ENCODE data around the gene SCN1A.

The SCN1A gene

DNA sequence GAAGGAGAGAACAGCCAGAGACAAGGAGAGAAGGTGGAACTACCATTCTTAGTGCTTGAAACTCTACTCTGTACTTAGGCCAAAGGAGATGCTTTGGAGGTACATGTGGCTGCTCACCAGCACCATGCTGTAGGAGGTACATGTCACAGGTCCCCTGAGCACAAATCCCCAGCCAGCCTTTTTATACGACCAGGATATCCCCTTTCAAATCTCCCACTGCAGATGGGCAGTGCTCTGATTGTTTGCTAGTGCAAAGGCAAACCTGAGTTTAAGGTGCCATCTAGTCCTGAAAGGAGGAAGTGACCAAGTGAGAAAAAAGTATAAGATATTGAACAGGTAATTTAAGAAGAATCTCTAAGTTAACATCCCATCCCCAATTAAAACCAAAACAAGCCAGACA is 157.2 kb downstream of the SCN1A start:
- Histone ChIP-seq H3K27me3 (ENCODE audit: insufficient read depth, low read length, poor library complexity, severe bottlenecking) (no peaks in the 10 kb centered on the region), H3K36me3 (ENCODE audit: insufficient read depth, low read length) (no peaks in the 10 kb centered on the region), H3K79me2 (ENCODE audit: insufficient read depth, low read length) (no peaks in the 10 kb centered on the region), H3K4me2 (ENCODE audit: low read depth, low read length, poor library complexity, severe bottlenecking) (no peak overlapping the region), H2AFZ (ENCODE audit: low read length) (no peak overlapping the region), H3K9me2 (replicated peaks; ENCODE audit: low read depth, low read length) (no peaks in the 10 kb centered on the region), H3K9me3 (ENCODE audit: insufficient read depth, low read depth, low read length) (no peaks in the 10 kb centered on the region), H3K4me1 (ENCODE audit: insufficient read depth, low read length, poor library complexity, severe bottlenecking) (no peaks in the 10 kb centered on the region), H3K9ac (ENCODE audit: low read depth, low read length, poor library complexity, severe bottlenecking) (no peak overlapping the region), H4K20me1 (ENCODE audit: insufficient read depth, low read length, poor library complexity, severe bottlenecking) (no peaks in the 10 kb centered on the region), H3F3A (ENCODE audit: low read depth) (no peaks in the 10 kb centered on the region), H3K4me3 (ENCODE audit: low read length, poor library complexity, severe bottlenecking) (no peak overlapping the region)
- TF ChIP-seq, protein P1, sequence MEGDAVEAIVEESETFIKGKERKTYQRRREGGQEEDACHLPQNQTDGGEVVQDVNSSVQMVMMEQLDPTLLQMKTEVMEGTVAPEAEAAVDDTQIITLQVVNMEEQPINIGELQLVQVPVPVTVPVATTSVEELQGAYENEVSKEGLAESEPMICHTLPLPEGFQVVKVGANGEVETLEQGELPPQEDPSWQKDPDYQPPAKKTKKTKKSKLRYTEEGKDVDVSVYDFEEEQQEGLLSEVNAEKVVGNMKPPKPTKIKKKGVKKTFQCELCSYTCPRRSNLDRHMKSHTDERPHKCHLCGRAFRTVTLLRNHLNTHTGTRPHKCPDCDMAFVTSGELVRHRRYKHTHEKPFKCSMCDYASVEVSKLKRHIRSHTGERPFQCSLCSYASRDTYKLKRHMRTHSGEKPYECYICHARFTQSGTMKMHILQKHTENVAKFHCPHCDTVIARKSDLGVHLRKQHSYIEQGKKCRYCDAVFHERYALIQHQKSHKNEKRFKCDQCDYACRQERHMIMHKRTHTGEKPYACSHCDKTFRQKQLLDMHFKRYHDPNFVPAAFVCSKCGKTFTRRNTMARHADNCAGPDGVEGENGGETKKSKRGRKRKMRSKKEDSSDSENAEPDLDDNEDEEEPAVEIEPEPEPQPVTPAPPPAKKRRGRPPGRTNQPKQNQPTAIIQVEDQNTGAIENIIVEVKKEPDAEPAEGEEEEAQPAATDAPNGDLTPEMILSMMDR (conservative IDR thresholded peaks at IDR 0.05; ENCODE audit: low read length): peak; percentile 23
- no peak for TF ChIP-seq EZH2phosphoT487 (IDR thresholded peaks at IDR 0.05; ENCODE audit: borderline replicate concordance)

DNA sequence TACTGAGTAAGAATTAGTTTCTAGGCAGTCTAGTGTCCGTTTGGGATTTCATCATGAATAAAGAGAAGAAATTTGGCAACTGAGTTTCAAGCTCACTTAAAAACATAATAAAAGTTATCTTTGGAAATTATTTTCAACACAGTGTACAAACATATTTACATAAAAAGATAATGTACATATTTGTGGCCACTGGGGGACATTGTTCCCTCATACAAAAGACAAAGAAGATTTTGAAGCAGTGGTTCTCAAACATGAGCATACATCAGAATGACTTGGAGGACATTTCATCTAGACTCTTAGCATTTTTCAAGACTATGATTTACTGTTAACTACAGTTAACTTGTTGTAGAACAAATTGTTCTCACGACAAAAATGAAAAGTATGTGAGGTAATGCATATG is 158.6 kb downstream of the SCN1A start:
- Histone ChIP-seq H3K9me2 (replicated peaks; ENCODE audit: low read depth, low read length) (no peaks in the 10 kb centered on the region), H3K4me2 (ENCODE audit: low read depth, low read length, poor library complexity, severe bottlenecking) (no peak overlapping the region), H3K36me3 (ENCODE audit: insufficient read depth, low read length) (no peaks in the 10 kb centered on the region), H3K79me2 (ENCODE audit: insufficient read depth, low read length) (no peaks in the 10 kb centered on the region), H3K9ac (ENCODE audit: low read depth, low read length, poor library complexity, severe bottlenecking) (no peak overlapping the region), H3K4me1 (ENCODE audit: insufficient read depth, low read length, poor library complexity, severe bottlenecking) (no peaks in the 10 kb centered on the region), H3K27me3 (ENCODE audit: insufficient read depth, low read length, poor library complexity, severe bottlenecking) (no peaks in the 10 kb centered on the region), H3F3A (ENCODE audit: low read depth) (no peaks in the 10 kb centered on the region), H4K20me1 (ENCODE audit: insufficient read depth, low read length, poor library complexity, severe bottlenecking) (no peaks in the 10 kb centered on the region), H3K9me3 (ENCODE audit: insufficient read depth, low read depth, low read length) (no peaks in the 10 kb centered on the region), H2AFZ (ENCODE audit: low read length) (no peak overlapping the region), H3K4me3 (ENCODE audit: low read length, poor library complexity, severe bottlenecking) (no peak overlapping the region)
- TF ChIP-seq, protein P1 (conservative IDR thresholded peaks at IDR 0.05; ENCODE audit: low read length): peak; percentile 43
- no peak for TF ChIP-seq EZH2phosphoT487 (IDR thresholded peaks at IDR 0.05; ENCODE audit: borderline replicate concordance)

DNA sequence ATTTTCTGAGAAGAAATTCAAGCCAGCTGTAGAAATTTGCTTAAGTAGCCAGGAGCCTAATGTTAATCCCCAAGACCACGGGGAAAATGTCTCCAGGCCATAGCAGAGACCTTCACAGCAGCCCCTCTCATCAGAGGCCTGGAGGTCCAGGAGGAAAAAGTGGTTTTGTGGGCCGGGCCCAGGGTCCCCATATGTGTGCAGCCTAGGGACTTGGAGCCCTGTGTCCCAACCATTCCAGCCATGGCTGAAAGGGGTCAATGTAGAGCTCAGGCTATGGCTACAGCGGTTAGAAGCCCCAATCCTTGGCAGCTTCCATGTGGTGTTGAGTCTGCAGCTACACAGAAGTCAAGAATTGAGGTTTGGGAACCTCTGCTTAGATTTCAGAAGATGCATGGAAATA is 160.1 kb downstream of the SCN1A start:
- H4K20me1 ChIP-seq (ENCODE audit: insufficient read depth, low read length, poor library complexity, severe bottlenecking): no peaks in the 10 kb centered on the region
- H3K79me2 ChIP-seq (ENCODE audit: insufficient read depth, low read length): no peaks in the 10 kb centered on the region
- H3K4me3 ChIP-seq (ENCODE audit: low read length, poor library complexity, severe bottlenecking): no peak overlapping the region
- no peaks in the 10 kb centered on the region for H3K4me1 ChIP-seq (ENCODE audit: insufficient read depth, low read length, poor library complexity, severe bottlenecking)
- no peaks in the 10 kb centered on the region for H3F3A ChIP-seq (ENCODE audit: low read depth)
- no peaks in the 10 kb centered on the region for H3K9me3 ChIP-seq (ENCODE audit: insufficient read depth, low read depth, low read length)
- H2AFZ ChIP-seq (ENCODE audit: low read length): no peak overlapping the region
- H3K4me2 ChIP-seq (ENCODE audit: low read depth, low read length, poor library complexity, severe bottlenecking): no peak overlapping the region
- no peaks in the 10 kb centered on the region for H3K36me3 ChIP-seq (ENCODE audit: insufficient read depth, low read length)
- TF ChIP-seq, protein P1 (conservative IDR thresholded peaks at IDR 0.05; ENCODE audit: low read length): no peak
- TF ChIP-seq EZH2phosphoT487 (IDR thresholded peaks at IDR 0.05; ENCODE audit: borderline replicate concordance): no peak
- no peaks in the 10 kb centered on the region for H3K27me3 ChIP-seq (ENCODE audit: insufficient read depth, low read length, poor library complexity, severe bottlenecking)
- no peak overlapping the region for H3K9ac ChIP-seq (ENCODE audit: low read depth, low read length, poor library complexity, severe bottlenecking)
- H3K9me2 ChIP-seq (replicated peaks; ENCODE audit: low read depth, low read length): no peaks in the 10 kb centered on the region

All from Loucy (cell line).